GM19239 (cell line): ENCODE data around the gene FOXJ1.

ENCODE experiments used
- DNase-seq: peaks from one replicate; pipeline ENCODE4 v3.0.0; 2011; ENCODE audit warnings: low spot score; ENCODE audit not compliant: insufficient read length
- FAIRE-seq: peaks from 2 replicates; lab custom pipeline; 2011; peaks lifted over from hg19 to GRCh38; lab: Jason Lieb, UNC

The FOXJ1 gene

GRCh38 chr17:76097716-76098295 is 43.2 kb downstream of the FOXJ1 start:
- FAIRE-seq (no peak), DNase-seq (no peak)

GRCh38 chr17:76095943-76096342 is 45.1 kb downstream of the FOXJ1 start:
- DNase-seq (no peak), FAIRE-seq (no peak)

- FAIRE-seq (no peak), DNase-seq (no peak)
Observed at GRCh38 chr17:76094046-76094445, 47.0 kb downstream of the FOXJ1 start.

- FAIRE-seq (no peak), DNase-seq (no peak)
Observed at GRCh38 chr17:76092526-76093413, 48.3 kb downstream of the FOXJ1 start.

- DNase-seq: no peak
- no peak for FAIRE-seq
Observed at GRCh38 chr17:76091526-76092286, 49.3 kb downstream of the FOXJ1 start.

GRCh38 chr17:76090517-76091129 is 50.4 kb downstream of the FOXJ1 start:
- FAIRE-seq (no peak), DNase-seq (no peak)

- FAIRE-seq: no peak
- DNase-seq: no peak
Observed at GRCh38 chr17:76089680-76090516, 51.1 kb downstream of the FOXJ1 start.

- DNase-seq (no peak), FAIRE-seq (no peak)
Observed at GRCh38 chr17:76088868-76089576, 52.0 kb downstream of the FOXJ1 start.

GRCh38 chr17:76088041-76088867 is 52.8 kb downstream of the FOXJ1 start:
- no peak for DNase-seq
- no peak for FAIRE-seq

GRCh38 chr17:76087531-76087930 is 53.5 kb downstream of the FOXJ1 start:
- FAIRE-seq (no peak), DNase-seq (no peak)

GRCh38 chr17:76086384-76086783 is 54.7 kb downstream of the FOXJ1 start:
- no peak for FAIRE-seq

More at GRCh38 chr17:76086384-76086783, 54.7 kb downstream of the FOXJ1 start:
- DNase-seq: no peak
